ENCODE results near the gene IGSF23. TPM values are rescaled to one million over a fixed set of nuclear protein-coding genes. Genes with fewer than 3 reads are reported as not detected.
"Not testable (repeated sequence)": the region's sequence is repeated elsewhere in the genome, so short reads cannot be mapped to it uniquely, and the experiment has no call there.

The IGSF23 gene
- total and polyA plus RNA-seq, 7 experiments from 2014 or later, result not detected

DNA sequence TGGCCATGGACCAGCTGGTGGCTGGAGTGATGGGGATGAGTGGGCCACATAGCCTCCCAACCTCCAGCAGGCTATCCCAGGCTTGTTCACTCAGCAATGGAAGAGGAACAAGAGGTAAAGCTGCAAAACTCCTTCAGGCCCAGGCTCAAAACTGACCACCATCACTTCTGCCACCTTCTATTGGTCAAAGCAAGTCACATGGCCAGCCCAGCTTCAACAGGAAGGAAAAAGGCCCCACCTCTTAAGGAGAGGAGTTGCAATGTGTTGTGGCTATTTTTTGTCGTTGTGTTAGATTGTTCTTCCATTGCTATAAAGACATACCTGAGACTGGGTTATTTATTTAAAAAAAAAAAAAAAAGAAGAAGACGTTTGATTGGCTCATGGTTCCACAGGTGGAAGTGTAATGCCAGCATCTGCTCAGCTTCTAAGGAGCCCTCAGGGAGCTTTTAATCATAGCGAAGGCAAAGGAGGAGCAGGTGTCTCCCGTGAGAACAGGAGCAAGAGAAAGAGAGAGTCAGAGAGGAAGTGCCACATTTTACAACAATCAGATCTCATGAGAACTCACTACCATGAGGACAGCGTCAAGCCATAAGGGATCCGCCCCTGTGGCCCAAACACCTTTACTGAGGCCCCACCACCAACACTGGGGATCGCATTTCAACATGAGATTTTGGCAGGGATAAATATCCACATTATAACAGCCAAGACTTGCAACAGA, 5.4 kb downstream of the IGSF23 start:
- Histone ChIP-seq H3K36me3 (ENCODE audit: control insufficient read depth in 2 of 3, insufficient read depth in 3 of 3, low read length in 3 of 3) (no peaks in the 10 kb centered on the region), H3K4me1 (ENCODE audit: control insufficient read depth in 2 of 2, insufficient read depth in 2 of 2, low read length in 2 of 2) (no peaks in the 10 kb centered on the region), H3K9me3 (ENCODE audit: control insufficient read depth in 2 of 3, low read length in 3 of 3) (no peaks in the 10 kb centered on the region), H3K27me3 (ENCODE audit: control insufficient read depth in 2 of 2, insufficient read depth in 2 of 2, low read length in 2 of 2) (no peaks in the 10 kb centered on the region), H3K4me3 (ENCODE audit: low read length) (no peak overlapping the region), H3K27ac (ENCODE audit: low read depth, low read length) (no peak overlapping the region)
- Mint-ChIP-seq H3K36me3 (no peaks in the 10 kb centered on the region), H3K9me3 (peaks cover 0 to 4% (median 0%) of the 10 kb centered on the region in 11 donors), H3K27ac (no peak overlapping the region), H3K27me3 (peaks cover 0 to 8% (median 0%) of the 10 kb centered on the region in 5 donors), H3K4me3 (no peak overlapping the region), H3K4me1 (peaks cover 0 to 2% (median 0%) of the 10 kb centered on the region in 7 donors)
- intact Hi-C loops (cut with micrococcal nuclease), result no loop called here
- no peak for DNase-seq
- ChIA-PET POLR2A (no interaction called here), CTCF (no interaction called here)
- no peak for ATAC-seq

DNA sequence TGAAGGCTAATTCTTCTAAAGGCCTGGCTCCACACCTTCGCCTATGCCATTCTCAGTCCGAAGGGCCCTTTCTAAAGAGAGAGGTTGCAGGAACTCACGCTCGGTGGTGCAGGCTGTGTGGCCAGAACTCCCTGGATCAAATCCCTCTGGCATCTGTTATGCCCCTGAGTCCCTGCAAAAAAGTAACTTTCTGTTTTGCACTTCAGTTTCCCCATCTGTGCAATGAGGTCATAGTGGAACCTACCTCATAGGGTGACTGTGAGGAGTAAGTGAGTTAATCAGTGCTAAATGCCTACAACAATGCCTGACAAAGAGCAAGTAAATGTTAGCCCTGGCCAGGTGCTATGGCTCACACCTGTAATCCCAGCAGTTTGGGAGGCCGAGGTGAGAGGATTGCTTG, 7.3 kb downstream of the IGSF23 start:
- Mint-ChIP-seq H3K4me1 (peaks cover 0 to 2% (median 0%) of the 10 kb centered on the region in 7 donors), H3K4me3 (no peak overlapping the region), H3K27ac (peak overlapping the region in 1 of 9 donors; percentile 12), H3K27me3 (peaks cover 0 to 8% (median 0%) of the 10 kb centered on the region in 5 donors), H3K36me3 (no peaks in the 10 kb centered on the region), H3K9me3 (peaks cover 0 to 4% (median 0%) of the 10 kb centered on the region in 11 donors)
- DNase-seq, result no peak
- H3K9me3 ChIP-seq (ENCODE audit: control insufficient read depth in 2 of 3, low read length in 3 of 3), result no peaks in the 10 kb centered on the region
- no peaks in the 10 kb centered on the region for H3K27me3 ChIP-seq (ENCODE audit: control insufficient read depth in 2 of 2, insufficient read depth in 2 of 2, low read length in 2 of 2)
- H3K4me3 ChIP-seq (ENCODE audit: low read length), result no peak overlapping the region
- no peaks in the 10 kb centered on the region for H3K4me1 ChIP-seq (ENCODE audit: control insufficient read depth in 2 of 2, insufficient read depth in 2 of 2, low read length in 2 of 2)
- ATAC-seq, result no peak
- ChIA-PET POLR2A (no interaction called here), CTCF (no interaction called here)
- intact Hi-C loops (cut with micrococcal nuclease), result no loop called here
- H3K36me3 ChIP-seq (ENCODE audit: control insufficient read depth in 2 of 3, insufficient read depth in 3 of 3, low read length in 3 of 3), result no peaks in the 10 kb centered on the region
- no peak overlapping the region for H3K27ac ChIP-seq (ENCODE audit: low read depth, low read length)

DNA sequence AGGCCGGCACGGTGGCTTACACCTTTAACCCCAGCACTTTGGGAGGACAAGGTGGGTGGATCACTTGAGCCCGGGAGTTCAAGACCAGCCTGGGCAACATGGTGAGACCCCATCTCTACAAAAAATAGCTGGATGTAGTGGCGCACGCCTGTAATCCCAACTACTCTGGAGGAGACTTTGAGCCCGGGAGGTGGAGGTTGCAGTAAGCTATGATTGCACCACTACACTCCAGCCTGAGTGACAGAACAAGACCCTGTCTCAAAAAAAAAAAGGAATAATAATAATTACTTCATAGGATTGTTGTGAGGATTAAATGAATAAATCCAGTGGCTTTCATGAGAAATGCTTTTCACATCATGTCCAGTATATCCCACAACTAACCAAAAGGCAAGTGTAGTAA, 8.0 kb downstream of the IGSF23 start:
- Mint-ChIP-seq H3K9me3 (peaks cover 0 to 7% (median 1%) of the 10 kb centered on the region in 11 donors), H3K4me3 (no peak overlapping the region), H3K36me3 (no peaks in the 10 kb centered on the region), H3K27ac (no peak overlapping the region), H3K27me3 (peaks cover 0 to 8% (median 0%) of the 10 kb centered on the region in 5 donors), H3K4me1 (peaks cover 0 to 2% (median 0%) of the 10 kb centered on the region in 7 donors)
- no peak overlapping the region for H3K4me3 ChIP-seq (ENCODE audit: low read length)
- intact Hi-C loops (cut with micrococcal nuclease), result no loop called here
- no peaks in the 10 kb centered on the region for H3K9me3 ChIP-seq (ENCODE audit: control insufficient read depth in 2 of 3, low read length in 3 of 3)
- CTCF ChIA-PET, result no interaction called here
- no peaks in the 10 kb centered on the region for H3K36me3 ChIP-seq (ENCODE audit: control insufficient read depth in 2 of 3, insufficient read depth in 3 of 3, low read length in 3 of 3)
- H3K27ac ChIP-seq (ENCODE audit: low read depth, low read length), result no peak overlapping the region
- ATAC-seq (no peak), DNase-seq (no peak)
- POLR2A ChIA-PET, result no interaction called here
- H3K4me1 ChIP-seq (ENCODE audit: control insufficient read depth in 2 of 2, insufficient read depth in 2 of 2, low read length in 2 of 2), result no peaks in the 10 kb centered on the region
- H3K27me3 ChIP-seq (ENCODE audit: control insufficient read depth in 2 of 2, insufficient read depth in 2 of 2, low read length in 2 of 2), result no peaks in the 10 kb centered on the region

DNA sequence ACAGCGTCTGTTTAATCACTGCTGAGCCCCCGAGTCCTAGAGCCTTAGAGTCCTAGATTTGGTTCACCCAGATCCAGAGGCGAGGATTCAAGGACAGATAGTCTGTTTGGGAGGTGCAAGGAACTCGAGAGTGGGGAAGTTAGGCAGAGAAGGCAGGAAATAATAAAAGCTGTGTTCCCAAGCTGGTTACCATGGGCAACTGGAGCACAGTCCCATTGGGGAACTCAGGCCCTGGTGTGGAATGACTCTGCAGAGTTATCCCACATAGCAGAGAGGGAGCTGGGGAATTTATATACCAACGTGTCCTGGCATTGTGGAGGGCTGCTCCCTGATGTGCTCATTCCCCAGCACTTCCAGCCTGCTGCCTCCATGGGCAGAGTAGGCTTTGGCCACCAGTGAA, 9.7 kb downstream of the IGSF23 start:
- Histone ChIP-seq H3K9me3 (ENCODE audit: control insufficient read depth in 2 of 3, low read length in 3 of 3) (no peaks in the 10 kb centered on the region), H3K36me3 (ENCODE audit: control insufficient read depth in 2 of 3, insufficient read depth in 3 of 3, low read length in 3 of 3) (no peaks in the 10 kb centered on the region), H3K27ac (ENCODE audit: low read depth, low read length) (no peak overlapping the region), H3K27me3 (ENCODE audit: control insufficient read depth in 2 of 2, insufficient read depth in 2 of 2, low read length in 2 of 2) (no peaks in the 10 kb centered on the region), H3K4me3 (ENCODE audit: low read length) (no peak overlapping the region), H3K4me1 (ENCODE audit: control insufficient read depth in 2 of 2, insufficient read depth in 2 of 2, low read length in 2 of 2) (no peaks in the 10 kb centered on the region)
- DNase-seq (no peak), ATAC-seq (peak; percentile 62)
- H3K4me1 Mint-ChIP-seq, result peaks cover 0 to 2% (median 0%) of the 10 kb centered on the region in 7 donors
- H3K27me3 Mint-ChIP-seq, result peaks cover 0 to 14% (median 0%) of the 10 kb centered on the region in 5 donors
- no peak overlapping the region for H3K4me3 Mint-ChIP-seq
- intact Hi-C loops (cut with micrococcal nuclease), result no loop called here
- CTCF ChIA-PET, result no interaction called here
- peaks cover 0 to 7% (median 2%) of the 10 kb centered on the region in 11 donors for H3K9me3 Mint-ChIP-seq
- H3K36me3 Mint-ChIP-seq, result no peaks in the 10 kb centered on the region
- POLR2A ChIA-PET, result no interaction called here
- H3K27ac Mint-ChIP-seq, result no peak overlapping the region

DNA sequence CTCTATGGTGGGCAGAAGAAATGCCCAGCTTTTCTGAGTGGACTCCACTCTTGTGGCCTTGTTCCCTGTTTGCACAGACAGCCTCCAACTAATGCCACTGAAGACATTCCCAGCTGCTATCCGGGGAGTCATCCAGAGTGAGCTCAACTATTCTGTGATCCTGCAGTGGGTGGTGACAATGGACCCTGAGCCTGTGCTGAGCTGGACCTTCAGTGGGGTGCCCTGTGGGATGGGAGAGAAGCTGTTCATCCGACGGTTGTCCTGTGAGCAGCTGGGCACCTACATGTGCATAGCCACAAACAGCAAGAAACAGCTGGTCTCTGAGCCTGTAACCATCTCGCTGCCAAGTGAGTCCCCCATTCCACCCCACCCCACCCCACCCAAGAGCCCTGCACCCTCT, 10.3 kb downstream of the IGSF23 start:
- Histone ChIP-seq H3K36me3 (ENCODE audit: control insufficient read depth in 2 of 3, insufficient read depth in 3 of 3, low read length in 3 of 3) (no peaks in the 10 kb centered on the region), H3K4me1 (ENCODE audit: control insufficient read depth in 2 of 2, insufficient read depth in 2 of 2, low read length in 2 of 2) (no peaks in the 10 kb centered on the region), H3K9me3 (ENCODE audit: control insufficient read depth in 2 of 3, low read length in 3 of 3) (no peaks in the 10 kb centered on the region), H3K27me3 (ENCODE audit: control insufficient read depth in 2 of 2, insufficient read depth in 2 of 2, low read length in 2 of 2) (no peaks in the 10 kb centered on the region), H3K27ac (ENCODE audit: low read depth, low read length) (no peak overlapping the region), H3K4me3 (ENCODE audit: low read length) (no peak overlapping the region)
- Mint-ChIP-seq H3K4me1 (peaks cover 0 to 2% (median 0%) of the 10 kb centered on the region in 7 donors), H3K4me3 (no peak overlapping the region), H3K27me3 (peaks cover 0 to 17% (median 0%) of the 10 kb centered on the region in 5 donors), H3K27ac (no peak overlapping the region), H3K9me3 (peaks cover 0 to 7% (median 3%) of the 10 kb centered on the region in 11 donors), H3K36me3 (no peaks in the 10 kb centered on the region)
- ChIA-PET CTCF (no interaction called here), POLR2A (no interaction called here)
- no peak for DNase-seq
- intact Hi-C loops (cut with micrococcal nuclease), result no loop called here
- ATAC-seq, result no peak

DNA sequence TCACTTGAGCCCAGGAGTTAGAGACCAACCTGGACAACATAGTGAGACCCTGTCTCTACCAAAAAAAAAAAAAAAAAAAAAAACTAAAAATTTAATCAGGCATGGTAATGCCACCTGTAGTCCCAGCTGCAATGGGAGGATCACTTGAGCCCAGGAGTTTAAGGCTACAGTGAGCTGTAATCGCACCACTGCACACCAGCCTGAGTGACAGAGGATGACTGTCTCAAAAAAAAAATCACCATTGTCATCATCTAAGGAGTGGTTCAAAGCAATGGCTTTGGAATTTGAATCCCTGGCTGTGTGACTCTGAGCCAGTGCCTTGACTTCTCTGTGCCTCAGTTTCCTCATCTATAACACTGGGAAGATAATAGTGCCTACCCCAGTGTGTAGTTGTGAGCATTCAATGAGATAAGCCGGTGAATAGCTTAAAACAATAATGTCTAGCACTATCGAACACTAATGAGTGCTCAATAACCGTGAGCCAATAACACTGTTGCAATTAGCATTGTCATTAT, 11.5 kb downstream of the IGSF23 start:
- ChIA-PET CTCF (no interaction called here), POLR2A (no interaction called here)
- ATAC-seq (no peak), DNase-seq (no peak)
- Mint-ChIP-seq H3K4me1 (peaks cover 0 to 3% (median 0%) of the 10 kb centered on the region in 7 donors), H3K27me3 (peaks cover 0 to 20% (median 0%) of the 10 kb centered on the region in 5 donors), H3K9me3 (peaks cover 0 to 7% (median 4%) of the 10 kb centered on the region in 11 donors), H3K27ac (no peak overlapping the region), H3K4me3 (no peak overlapping the region), H3K36me3 (no peaks in the 10 kb centered on the region)
- H3K36me3 ChIP-seq (ENCODE audit: control insufficient read depth in 2 of 3, insufficient read depth in 3 of 3, low read length in 3 of 3), result no peaks in the 10 kb centered on the region
- intact Hi-C loops (cut with micrococcal nuclease), result no loop called here
- no peak overlapping the region for H3K4me3 ChIP-seq (ENCODE audit: low read length)
- H3K27me3 ChIP-seq (ENCODE audit: control insufficient read depth in 2 of 2, insufficient read depth in 2 of 2, low read length in 2 of 2), result no peaks in the 10 kb centered on the region
- H3K4me1 ChIP-seq (ENCODE audit: control insufficient read depth in 2 of 2, insufficient read depth in 2 of 2, low read length in 2 of 2), result no peaks in the 10 kb centered on the region
- H3K9me3 ChIP-seq (ENCODE audit: control insufficient read depth in 2 of 3, low read length in 3 of 3), result no peaks in the 10 kb centered on the region
- H3K27ac ChIP-seq (ENCODE audit: low read depth, low read length), result no peak overlapping the region

DNA sequence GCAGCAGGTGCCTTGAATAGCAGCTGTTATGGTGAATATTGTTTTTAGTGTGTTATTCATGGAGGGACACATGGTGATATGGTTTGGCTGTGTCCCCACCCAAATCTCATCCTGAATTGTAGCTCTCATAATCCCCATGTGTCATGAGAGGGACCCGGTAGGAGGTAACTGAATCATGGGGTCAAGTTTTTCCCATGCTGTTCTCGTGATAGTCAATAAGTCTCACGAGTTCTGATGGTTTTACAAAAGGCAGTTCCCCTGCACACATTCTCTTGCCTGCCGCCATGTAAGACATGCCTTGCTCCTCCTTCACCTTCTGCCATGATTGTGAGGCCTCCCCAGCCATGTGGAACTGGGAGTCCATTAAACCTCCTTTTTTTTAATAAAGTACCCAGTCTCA, 12.3 kb downstream of the IGSF23 start:
- H3K36me3 Mint-ChIP-seq; ATAC-seq; DNase-seq; H3K27ac Mint-ChIP-seq; intact Hi-C loops (cut with micrococcal nuclease); H3K4me3 ChIP-seq (ENCODE audit: low read length); H3K27ac ChIP-seq (ENCODE audit: low read depth, low read length); H3K36me3 ChIP-seq (ENCODE audit: control insufficient read depth in 2 of 3, insufficient read depth in 3 of 3, low read length in 3 of 3); POLR2A ChIA-PET; H3K4me1 Mint-ChIP-seq; H3K4me1 ChIP-seq (ENCODE audit: control insufficient read depth in 2 of 2, insufficient read depth in 2 of 2, low read length in 2 of 2); H3K9me3 ChIP-seq (ENCODE audit: control insufficient read depth in 2 of 3, low read length in 3 of 3); H3K9me3 Mint-ChIP-seq; H3K27me3 ChIP-seq (ENCODE audit: control insufficient read depth in 2 of 2, insufficient read depth in 2 of 2, low read length in 2 of 2); CTCF ChIA-PET; H3K4me3 Mint-ChIP-seq: not testable (repeated sequence)
- H3K27me3 Mint-ChIP-seq, result peaks cover 0 to 20% (median 0%) of the 10 kb centered on the region in 5 donors
